Measurements from ENCODE around the gene SMAD1.

SMAD1 gene

GRCh38 chr4:145490361-145490760 is 8.7 kb downstream of the SMAD1 start:
- DNase-seq, result no peak

- DNase-seq, result peak; percentile 40
These were observed 9.1 kb downstream of the SMAD1 start for GRCh38 chr4:145490796-145491195.

DNA sequence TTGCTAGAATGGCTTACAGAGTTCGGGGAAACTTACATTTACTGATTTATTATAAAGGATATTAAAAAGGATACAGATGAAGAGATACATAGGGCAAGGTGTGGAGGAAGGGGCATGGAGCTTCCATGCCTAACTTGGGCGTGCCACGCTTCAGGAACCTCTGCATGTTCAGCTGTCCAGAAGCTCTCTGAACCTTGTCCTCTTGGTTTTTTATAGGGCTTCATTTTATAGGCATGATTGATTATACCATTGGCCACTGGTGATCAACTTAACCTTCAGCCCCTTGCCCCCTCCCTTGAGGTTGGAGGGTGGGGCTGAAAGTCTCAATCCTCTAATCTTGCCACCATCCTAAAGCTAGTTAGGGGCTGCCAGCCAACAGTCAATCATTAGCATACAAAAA is 10.7 kb downstream of the SMAD1 start:
- no peak for DNase-seq

GRCh38 chr4:145493166-145493565 is 11.5 kb downstream of the SMAD1 start:
- no peak for DNase-seq

DNA sequence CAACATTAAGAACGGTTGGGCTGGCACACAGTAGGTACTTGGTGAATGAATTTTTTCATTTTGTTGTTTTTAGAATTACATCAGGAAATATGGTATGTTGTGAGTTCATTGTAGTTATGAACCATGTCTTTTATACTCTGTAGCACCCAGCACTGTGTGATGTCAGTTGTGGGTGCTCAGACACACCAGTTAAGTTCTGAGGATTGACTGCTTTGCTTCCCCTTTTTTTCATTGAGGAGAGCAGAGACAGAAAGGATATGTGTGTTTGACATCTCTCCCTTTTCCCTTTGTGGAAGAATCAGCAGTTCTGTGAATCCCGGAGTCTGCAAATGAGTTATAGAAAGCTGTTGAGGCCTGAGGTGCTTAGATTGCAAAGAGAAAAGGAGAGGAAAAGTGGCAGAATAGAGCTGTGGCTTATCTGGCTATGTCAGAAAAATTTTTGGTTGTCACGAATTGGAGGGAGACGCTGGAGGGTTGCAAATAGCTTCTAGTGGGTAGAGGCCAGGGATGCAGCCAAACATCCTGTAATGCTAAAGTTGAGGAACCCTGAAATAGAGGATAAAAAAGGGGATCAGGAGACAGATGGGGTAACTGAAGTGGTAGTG is 13.1 kb downstream of the SMAD1 start:
- DNase-seq, result no peak

GRCh38 chr4:145496292-145496691 is 14.6 kb downstream of the SMAD1 start:
- DNase-seq, result no peak

GRCh38 chr4:145497199-145498149 is 15.8 kb downstream of the SMAD1 start:
- no peak for DNase-seq

DNA sequence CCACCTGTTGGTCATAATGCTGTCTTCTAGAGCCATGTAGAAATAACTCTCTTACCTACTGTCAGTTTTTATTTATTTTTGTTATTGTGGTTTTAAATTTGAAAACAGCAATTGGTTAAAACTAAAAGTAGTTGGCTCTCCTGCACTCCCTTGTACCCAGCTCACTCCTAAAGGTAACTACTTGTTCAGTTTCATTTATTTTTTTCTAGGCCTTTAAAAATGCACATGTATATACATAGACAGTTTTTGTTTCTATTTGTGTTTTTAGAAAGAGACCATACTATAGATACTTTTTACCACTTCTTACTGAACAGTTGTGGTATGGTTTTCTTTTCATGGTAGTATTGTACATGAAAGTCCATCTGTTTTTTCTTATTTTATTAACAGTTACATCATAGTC is 16.8 kb downstream of the SMAD1 start:
- no peak for DNase-seq

GRCh38 chr4:145501051-145501660 is 19.5 kb downstream of the SMAD1 start:
- DNase-seq, result no peak

GRCh38 chr4:145502809-145503208 is 21.2 kb downstream of the SMAD1 start:
- no peak for DNase-seq

DNA sequence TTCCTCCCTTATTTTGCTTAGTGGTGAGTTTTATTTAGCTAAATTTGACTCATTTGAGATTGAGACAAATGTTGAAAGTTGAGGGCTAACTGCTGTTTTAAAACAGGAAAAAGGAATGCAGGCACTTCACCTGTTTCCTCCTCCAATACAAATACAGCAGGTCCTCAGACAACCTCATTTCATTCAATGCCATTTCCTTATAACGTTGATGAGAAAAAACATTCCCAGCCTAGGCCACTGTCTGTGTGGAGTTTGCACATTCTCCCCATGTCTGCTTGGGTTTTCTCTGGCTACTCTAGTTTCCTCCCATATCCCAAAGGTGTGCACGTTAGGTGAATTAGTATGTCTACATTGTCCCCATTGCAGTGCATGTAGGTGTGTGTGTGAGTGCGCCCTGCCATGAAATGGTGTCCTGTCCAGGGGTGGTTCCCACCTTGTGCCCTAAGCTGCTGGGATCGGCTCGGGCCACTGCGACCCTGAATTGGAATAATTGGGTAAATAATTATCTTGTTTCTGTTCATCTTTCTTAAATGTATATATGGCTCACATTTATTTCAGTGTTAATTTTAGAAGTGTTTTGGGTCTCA is 21.9 kb downstream of the SMAD1 start:
- no peak for DNase-seq

DNA sequence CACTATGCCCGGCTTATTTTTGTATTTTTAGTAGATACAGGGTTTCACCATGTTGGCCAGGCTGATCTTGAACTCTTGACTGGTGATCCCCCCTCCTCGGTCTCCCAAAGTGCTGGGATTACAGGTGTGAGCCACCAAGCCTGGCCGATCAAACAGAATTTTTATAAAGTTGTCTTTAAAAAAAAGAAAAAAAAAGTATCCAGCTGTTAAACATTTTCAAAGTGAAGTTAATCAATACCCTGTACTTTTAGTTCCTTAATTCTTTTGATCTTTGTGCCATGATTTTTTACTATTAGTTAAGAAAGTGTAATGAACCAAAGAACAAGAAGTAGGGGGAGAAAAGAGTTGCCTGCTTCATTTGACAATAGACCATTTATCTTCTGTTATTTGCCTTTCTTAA is 24.3 kb downstream of the SMAD1 start:
- no peak for DNase-seq

DNA sequence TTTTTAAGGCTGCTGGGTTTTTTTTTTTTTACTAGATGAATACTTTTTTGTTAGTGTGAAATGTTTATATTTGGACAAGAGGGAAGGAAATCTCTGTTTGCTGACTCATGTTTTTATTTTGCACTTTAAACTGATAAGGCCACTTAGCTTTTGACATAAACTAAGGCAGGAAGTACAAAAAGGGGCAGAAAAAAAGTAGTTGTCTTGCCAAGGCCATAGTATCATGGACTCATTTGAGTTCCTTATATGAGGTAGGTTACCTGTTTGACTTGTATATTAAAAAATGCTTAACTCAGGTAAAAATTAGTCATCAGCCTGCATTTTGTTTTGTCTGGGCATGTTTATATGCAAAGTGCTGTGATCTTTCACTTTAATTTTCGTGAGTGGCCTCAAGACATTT is 26.0 kb downstream of the SMAD1 start:
- no peak for DNase-seq

GRCh38 chr4:145511913-145512522 is 30.4 kb downstream of the SMAD1 start:
- DNase-seq, result peak; percentile 28

- DNase-seq, result no peak
These were observed 31.5 kb downstream of the SMAD1 start for GRCh38 chr4:145513020-145513621.

DNA sequence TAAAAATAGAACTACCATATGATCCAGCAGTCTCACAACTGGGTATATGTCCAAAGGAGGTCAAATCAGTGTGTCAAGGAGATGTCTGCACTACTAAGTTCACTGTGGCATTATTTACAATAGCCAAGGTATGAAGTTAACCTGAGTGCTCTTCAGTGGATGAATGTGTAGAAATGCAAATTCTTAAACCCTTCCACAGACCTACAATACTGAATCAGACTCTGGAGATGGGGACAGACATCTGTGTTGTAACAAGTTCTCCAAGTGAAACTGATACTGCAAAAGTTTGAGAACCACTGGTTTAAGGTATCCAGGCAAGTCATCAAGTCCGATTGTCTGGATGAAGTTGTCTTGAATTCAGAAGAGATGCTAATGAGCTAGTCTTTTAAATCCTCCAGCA is 38.5 kb downstream of the SMAD1 start:
- DNase-seq, result no peak

DNA sequence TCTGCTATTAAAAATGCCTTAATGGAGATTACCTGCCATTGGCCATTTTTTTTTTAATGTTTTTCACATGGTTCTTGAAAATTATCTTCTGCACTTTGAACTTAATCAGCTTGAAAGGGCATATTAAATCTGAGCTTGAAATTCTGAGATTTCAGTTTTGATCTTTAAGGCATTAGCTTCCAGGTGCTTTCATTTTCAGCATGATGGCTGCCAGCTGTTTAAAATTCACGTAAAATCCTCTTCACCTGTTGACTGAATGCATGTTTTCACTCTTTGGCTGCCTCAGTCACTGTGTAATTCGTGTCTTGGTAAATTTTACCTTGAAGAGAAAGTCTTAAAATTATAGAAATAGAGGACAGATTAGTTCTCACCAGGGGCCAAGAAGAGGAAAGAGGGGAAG is 39.6 kb downstream of the SMAD1 start:
- DNase-seq, result no peak

- peak; percentile 38 for DNase-seq
These were observed 41.5 kb downstream of the SMAD1 start for GRCh38 chr4:145523117-145523516.

- no peak for DNase-seq
These were observed 42.9 kb downstream of the SMAD1 start for GRCh38 chr4:145524552-145524951.

DNA sequence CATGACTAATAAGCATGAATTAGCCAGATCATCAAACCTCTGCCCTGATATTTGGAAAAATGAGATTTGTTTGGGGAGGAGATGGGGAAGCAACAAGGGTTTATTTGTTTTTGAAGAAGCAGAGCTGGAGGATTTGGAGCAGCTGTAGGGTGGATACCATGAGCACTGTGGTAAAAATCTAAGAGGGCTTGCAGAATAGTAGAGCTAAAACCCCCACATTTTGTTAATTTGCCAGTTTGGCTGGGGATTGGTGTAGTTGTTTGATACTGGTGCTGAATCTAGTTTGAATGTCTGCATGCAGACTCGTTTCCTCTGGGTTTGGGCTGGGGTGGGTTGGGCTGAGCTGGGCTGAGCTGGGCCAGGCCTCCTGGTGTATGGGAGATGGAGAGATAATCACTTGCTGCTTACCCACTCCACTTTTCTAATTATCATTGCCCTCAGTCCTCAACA is 43.7 kb downstream of the SMAD1 start:
- DNase-seq, result no peak

- no peak for DNase-seq
These were observed 46.1 kb downstream of the SMAD1 start for GRCh38 chr4:145527773-145528172.

DNA sequence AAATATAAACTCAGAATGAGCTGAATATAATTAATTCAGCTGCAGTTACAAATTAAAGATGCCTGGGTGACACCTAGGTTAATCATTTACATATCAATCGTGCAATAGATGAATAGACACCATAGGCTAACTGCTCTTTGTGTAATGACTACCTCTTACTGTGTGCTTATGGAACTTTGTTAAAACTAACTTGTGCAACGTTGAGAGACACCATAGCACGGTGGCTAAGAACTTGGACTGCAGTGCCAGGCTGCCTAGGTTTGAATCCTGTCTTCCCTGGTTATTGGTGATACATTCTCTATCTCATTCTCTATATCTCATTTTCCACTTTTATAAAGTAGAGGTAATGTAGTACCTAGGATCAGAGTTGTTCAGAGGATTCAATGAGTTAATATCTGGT is 46.9 kb downstream of the SMAD1 start:
- no peak for DNase-seq

DNA sequence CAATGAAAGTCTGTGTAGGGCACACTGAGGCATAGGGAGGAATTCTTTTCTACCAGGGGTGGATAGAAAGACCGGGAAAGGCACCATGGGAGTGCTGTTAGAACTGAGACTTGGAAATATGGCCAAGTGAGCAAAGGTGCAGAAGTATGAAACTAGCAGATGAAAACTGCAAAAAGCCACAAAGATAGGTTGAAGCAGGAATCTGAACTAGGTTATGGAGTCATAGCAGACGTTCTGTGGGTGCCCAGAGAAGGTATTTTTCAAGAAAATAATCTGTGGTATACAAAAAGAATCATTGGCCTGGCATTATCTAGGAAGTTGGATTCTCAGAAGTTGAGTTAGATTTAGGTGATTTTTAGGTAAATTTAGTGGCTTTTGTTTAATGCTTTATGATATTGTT is 48.5 kb downstream of the SMAD1 start:
- DNase-seq, result no peak

Measured in fibroblast of skin of right quadriceps (primary cell).